AG04449 (cell line): ENCODE results near the gene APOLD1.

Source experiments
- CTCF ChIA-PET: fragments of 350-600 bp; formaldehyde crosslinking; extraction: SDS; loops from one replicate; lab custom pipeline; 2021; ENCODE audit warnings: antibody characterized with exemption; lab: Yijun Ruan, JAX
- POLR2A ChIA-PET: fragments of 400-600, 350-600 bp; formaldehyde crosslinking; extraction: SDS; loops from one replicate; lab custom pipeline; 2020; ENCODE audit warnings: antibody characterized with exemption, inconsistent platforms; lab: Yijun Ruan, JAX
- DNase-seq: peaks from one replicate; pipeline ENCODE4 v3.0.0-alpha.2; 2010; ENCODE audit warnings: low read depth, low spot score
- H3K4me3 ChIP-seq: 2 replicates; pipeline ENCODE4 v1.5.1; 2011; ENCODE audit warnings: low read depth, mild to moderate bottlenecking, control low read depth, low read length
- CTCF ChIP-seq: IDR thresholded peaks from one replicate; pipeline ENCODE4 v1.5.1; 2011; ENCODE audit warnings: mild to moderate bottlenecking, moderate library complexity, low read length, control low read depth, inconsistent platforms; ENCODE audit not compliant: insufficient read depth; ENCODE audit errors: missing control alignments

Gene APOLD1

GRCh38 chr12:12822886-12823285 lies 37.4 kb downstream of the APOLD1 start:
- ChIA-PET POLR2A (no interaction called here), CTCF (interaction anchor here (1.1 to 7.3 kb wide), 5 partner anchors 10 to 94 kb away, joined by 3 to 67 read pairs (median 4); partner anchors contain the start of gene DDX47)
- DNase-seq = no peak
- TF ChIP-seq CTCF = no peak
- no peak overlapping the region for H3K4me3 ChIP-seq

- ChIA-PET POLR2A (no interaction called here), CTCF (interaction anchor here (1.1 to 7.3 kb wide), 4 partner anchors 11 to 93 kb away, joined by 3 to 67 read pairs (median 4); no protein-coding TSS in a partner anchor)
- DNase-seq = no peak
- H3K4me3 ChIP-seq = no peak overlapping the region
- no peak for TF ChIP-seq CTCF
Measured at GRCh38 chr12:12823300-12823699, 37.8 kb downstream of the APOLD1 start.

- no peak for TF ChIP-seq CTCF
- DNase-seq = no peak
- CTCF ChIA-PET = interaction anchor here (1.1 to 7.3 kb wide), 6 partner anchors 10 to 93 kb away, joined by 3 to 67 read pairs (median 3); no protein-coding TSS in a partner anchor
- no peak overlapping the region for H3K4me3 ChIP-seq
- POLR2A ChIA-PET = no interaction called here
Measured at GRCh38 chr12:12823811-12824210, 38.4 kb downstream of the APOLD1 start.

DNA sequence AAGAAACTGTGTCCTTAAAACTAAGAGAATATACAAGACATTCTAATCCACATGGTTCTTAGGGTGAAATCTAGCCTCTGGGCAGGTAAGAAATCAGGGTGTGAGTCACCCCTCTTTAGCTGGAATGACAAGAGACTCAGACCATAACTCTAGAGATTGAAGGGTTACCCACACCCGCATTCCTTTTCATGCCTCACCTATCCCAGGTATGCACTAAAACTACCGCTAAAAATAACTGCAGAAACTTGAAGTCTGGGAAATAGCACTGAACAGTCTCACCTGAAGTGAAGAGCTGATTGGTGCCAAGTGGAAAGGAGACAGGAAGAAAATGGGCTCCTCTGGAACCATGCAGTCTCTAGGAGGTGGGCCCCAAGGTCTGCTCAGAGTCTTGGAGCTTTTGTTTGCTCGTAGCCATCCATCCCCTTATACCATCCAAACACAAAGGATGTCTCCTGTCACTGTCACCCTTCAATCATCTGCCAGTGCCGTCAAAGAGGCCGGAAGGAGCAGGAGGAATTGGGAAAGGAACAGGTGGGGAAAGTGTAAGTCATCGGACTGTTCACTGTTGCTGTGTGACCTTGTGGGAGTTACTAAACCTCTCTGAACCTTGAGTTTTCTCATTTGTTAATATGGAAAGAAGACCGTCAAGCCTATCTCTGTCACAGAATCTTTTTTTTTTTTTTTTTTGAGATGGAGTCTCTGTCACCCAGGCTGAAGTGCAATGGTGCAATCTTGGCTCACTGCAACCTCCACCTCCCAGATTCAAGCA lies 50.1 kb downstream of the APOLD1 start:
- no peak overlapping the region for H3K4me3 ChIP-seq
- TF ChIP-seq CTCF = no peak
- POLR2A ChIA-PET = interaction anchor here (0.6 kb wide), 1 partner anchor 27 kb away, joined by 4 read pairs; no protein-coding TSS in a partner anchor
- CTCF ChIA-PET = interaction anchor here (0.6 to 5.8 kb wide), 12 partner anchors 9 to 119 kb away, joined by 3 to 67 read pairs (median 4); partner anchors contain the start of gene DDX47
- DNase-seq = no peak

DNA sequence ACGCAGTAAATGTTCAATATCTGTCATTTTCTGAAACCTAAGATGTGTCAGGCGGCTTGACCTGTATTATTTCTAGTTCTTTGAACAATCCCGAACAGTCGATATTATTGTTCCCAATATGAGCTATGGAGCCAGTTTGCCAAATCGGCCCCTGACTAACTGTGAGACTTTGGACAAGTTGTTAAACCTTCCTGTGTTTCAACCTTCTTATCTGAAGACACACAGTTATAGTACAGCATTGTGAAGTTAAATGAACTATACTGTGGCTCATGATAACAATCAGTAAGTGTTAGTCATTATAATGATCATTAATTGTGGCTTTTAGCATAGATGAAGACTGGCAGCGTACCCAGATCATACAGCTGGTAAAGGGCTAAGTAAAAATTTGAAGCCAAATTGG lies 51.1 kb downstream of the APOLD1 start:
- no peak for DNase-seq

More for the DNA sequence above, 51.1 kb downstream of the APOLD1 start:
- ChIA-PET POLR2A (interaction anchor here (0.7 kb wide), 1 partner anchor 143 kb away, joined by 3 read pairs; no protein-coding TSS in a partner anchor), CTCF (interaction anchor here (0.7 to 5.8 kb wide), 31 partner anchors 10 to 375 kb away, joined by 3 to 67 read pairs (median 5); partner anchors contain the start of gene GPRC5A)
- no peak overlapping the region for H3K4me3 ChIP-seq
- no peak for TF ChIP-seq CTCF
